Endothelial cell of umbilical vein (primary cell): ENCODE measurements around the gene RTP3. TPM values are rescaled to one million over a fixed set of nuclear protein-coding genes. Genes with fewer than 3 reads are reported as not detected.

Experiments used
- BruUV-seq: library from RNA; stranded (reverse); fragments of 400-500 nt; replicated peaks from 2 replicates; lab custom pipeline; 2021; lab: Mats Ljungman, UMichigan
- CTCF ChIA-PET: fragments of 300-600, 350-600 bp; sonication (Branson Sonifier 250); formaldehyde crosslinking; loops from one replicate; lab custom pipeline; 2021; ENCODE audit warnings: antibody characterized with exemption, inconsistent platforms; lab: Charles Lee
- POLR2A ChIA-PET: fragments of 300-600, 350-600 bp; sonication (Branson Sonifier 250); formaldehyde crosslinking; loops from one replicate; lab custom pipeline; 2021; ENCODE audit warnings: antibody characterized with exemption, inconsistent platforms; lab: Charles Lee
- DNase-seq: peaks from one replicate; pipeline ENCODE4 v3.0.0-alpha.2; 2011; ENCODE audit warnings: low read depth, low spot score
- FAIRE-seq: peaks from 2 replicates; lab custom pipeline; 2011; peaks lifted over from hg19 to GRCh38; lab: Jason Lieb, UNC
- H2AFZ ChIP-seq: 2 replicates; pipeline ENCODE4 v1.6.0; 2012; ENCODE audit warnings: low read depth, low read length, control low read depth, inconsistent platforms
- H3K27ac ChIP-seq: 2 replicates; pipeline ENCODE4 v1.5.1; 2011; ENCODE audit warnings: low read depth, mild to moderate bottlenecking, control low read depth, low read length, moderate library complexity; ENCODE audit not compliant: insufficient read depth
- H3K27me3 ChIP-seq, 2 experiments: 2 replicates each; pipeline versions ENCODE4 v1.6.0 to v1.6.1; 2011; ENCODE audit warnings: low read length in 2 of 2, mixed read lengths in 1 of 2; ENCODE audit not compliant: control insufficient read depth in 2 of 2, insufficient read depth in 2 of 2
- H3K36me3 ChIP-seq, 2 experiments: 2 replicates in 1 of 2; 3 replicates in 1 of 2; pipeline ENCODE4 v1.5.1; 2011; ENCODE audit warnings: low read length in 2 of 2, mild to moderate bottlenecking in 1 of 2, moderate library complexity in 1 of 2; ENCODE audit not compliant: control insufficient read depth in 2 of 2, insufficient read depth in 2 of 2; ENCODE audit errors: extremely low read depth in 1 of 2
- H3K4me1 ChIP-seq: 3 replicates; pipeline ENCODE4 v1.5.1; 2011; ENCODE audit warnings: mild to moderate bottlenecking, low read length; ENCODE audit not compliant: control insufficient read depth, insufficient read depth; ENCODE audit errors: extremely low read depth
- H3K4me2 ChIP-seq: 2 replicates; pipeline ENCODE4 v1.6.1; 2011; ENCODE audit warnings: low read length, control low read depth, mixed read lengths; ENCODE audit not compliant: insufficient read depth
- H3K4me3 ChIP-seq, 3 experiments: fragments of 200-600 bp in 1 of 3; sonication (generic), shearing (Covaris generic) in 1 of 3; replicated peaks in 1 of 3; 2 replicates each; pipeline ENCODE4 v1.5.1; 2011 to 2016; ENCODE audit warnings: control low read depth in 3 of 3, low read length in 3 of 3, mild to moderate bottlenecking in 2 of 3, inconsistent platforms in 1 of 3, low read depth in 1 of 3, moderate library complexity in 1 of 3; ENCODE audit not compliant: insufficient read depth in 1 of 3
- H3K79me2 ChIP-seq: 2 replicates; pipeline ENCODE4 v1.6.0; 2012; ENCODE audit warnings: low read length, inconsistent platforms; ENCODE audit not compliant: control insufficient read depth, insufficient read depth
- H3K9ac ChIP-seq: replicated peaks from 2 replicates; pipeline ENCODE3; 2011; ENCODE audit warnings: low read length, control low read depth; ENCODE audit not compliant: insufficient read depth; ENCODE audit errors: extremely low read depth
- H3K9me1 ChIP-seq: replicated peaks from 3 replicates; pipeline ENCODE4 v1.6.0; 2011; ENCODE audit warnings: mild to moderate bottlenecking, low read length; ENCODE audit not compliant: control insufficient read depth, insufficient read depth; ENCODE audit errors: extremely low read depth
- H3K9me3 ChIP-seq: replicated peaks from 2 replicates; pipeline ENCODE4 v1.5.1; 2012; ENCODE audit warnings: low read length, inconsistent platforms; ENCODE audit not compliant: control insufficient read depth, insufficient read depth
- H4K20me1 ChIP-seq: replicated peaks from 2 replicates; pipeline ENCODE3; 2011; ENCODE audit warnings: mild to moderate bottlenecking, low read length; ENCODE audit not compliant: control insufficient read depth, insufficient read depth; ENCODE audit errors: extremely low read depth
- EZH2 ChIP-seq: IDR thresholded peaks from 2 replicates; pipeline ENCODE4 v1.6.1; 2012; ENCODE audit warnings: borderline replicate concordance, low read depth, mild to moderate bottlenecking, moderate library complexity, low read length, inconsistent platforms; ENCODE audit not compliant: severe bottlenecking
- FOS ChIP-seq: IDR thresholded peaks from 2 replicates; pipeline ENCODE4 v1.6.1; 2011; ENCODE audit warnings: mild to moderate bottlenecking, low read length, moderate library complexity, borderline replicate concordance; ENCODE audit not compliant: insufficient read depth
- GATA2 ChIP-seq: IDR thresholded peaks from 2 replicates; pipeline ENCODE4 v1.7.0; 2011; ENCODE audit warnings: low read depth, mild to moderate bottlenecking, moderate library complexity, mixed read lengths, low read length; ENCODE audit not compliant: insufficient read length, insufficient read depth
- JUN ChIP-seq: IDR thresholded peaks from 2 replicates; pipeline ENCODE4 v1.6.1; 2011; ENCODE audit warnings: borderline replicate concordance, low read depth; ENCODE audit not compliant: insufficient read length, insufficient read depth
- MAX ChIP-seq: IDR thresholded peaks from 2 replicates; pipeline ENCODE4 v1.6.1; 2011; ENCODE audit not compliant: insufficient read depth, insufficient read length
- MYC ChIP-seq: IDR thresholded peaks from one replicate; pipeline ENCODE4 v1.6.1; 2011; ENCODE audit warnings: mild to moderate bottlenecking, low read depth, low read length
- POLR2A ChIP-seq: IDR thresholded peaks from 2 replicates; pipeline ENCODE4 v1.6.1; 2012; ENCODE audit warnings: low read depth, mild to moderate bottlenecking, control low read depth, low read length
- POLR2AphosphoS5 ChIP-seq: IDR thresholded peaks from 2 replicates; pipeline ENCODE4 v1.6.1; 2012; ENCODE audit warnings: low read depth, mild to moderate bottlenecking, control low read depth, low read length, moderate library complexity; ENCODE audit not compliant: insufficient read depth
- dilution Hi-C: fragments of 300-500 bp; cut with MboI; formaldehyde crosslinking; loops from one replicate; pipeline ENCODE4 v1.15.0; 2019; ENCODE audit warnings: low sequenced_read_pairs; ENCODE audit not compliant: extremely low pct_ligation_motif_present
- intact Hi-C: fragments of 100-400 bp; cut with micrococcal nuclease; formaldehyde crosslinking; loops from one replicate; pipeline ENCODE4 v1.10.0; 2022
- polyA plus RNA-seq, 4 experiments: library from polyadenylated mRNA; depleted of rRNA in 3 of 4; stranded (reverse) in 3 of 4; unstranded in 1 of 4; fragments of >200 nt; gene quantifications; 2 replicates each; pipeline versions ENCODE4 v1.2.1 to v1.2.3, GENCODE V29; 2011 to 2012; ENCODE audit warnings: missing spikeins in 1 of 4
- total RNA-seq: library from RNA; stranded (reverse); gene quantifications from 2 replicates; pipeline ENCODE4 v1.2.3, GENCODE V29; 2021
- TF ChIP-seq, protein P1 (sequence below), 2 donors: IDR thresholded peaks; 1 replicate in 1 of 2; 2 replicates in 1 of 2; pipeline ENCODE4 v1.5.1; 2011; ENCODE audit warnings: low read length in 2 of 2, mild to moderate bottlenecking in 2 of 2, moderate library complexity in 2 of 2, control low read depth in 1 of 2, inconsistent platforms in 1 of 2, low read depth in 1 of 2; ENCODE audit not compliant: insufficient read depth in 1 of 2; ENCODE audit errors: extremely low read depth in 1 of 2

Gene RTP3
- total and polyA plus RNA-seq, 2 donors (not counting 3 experiments of a cell fraction or from before 2014, with no cell fraction given): 0.06 TPM; not detected in 1

DNA sequence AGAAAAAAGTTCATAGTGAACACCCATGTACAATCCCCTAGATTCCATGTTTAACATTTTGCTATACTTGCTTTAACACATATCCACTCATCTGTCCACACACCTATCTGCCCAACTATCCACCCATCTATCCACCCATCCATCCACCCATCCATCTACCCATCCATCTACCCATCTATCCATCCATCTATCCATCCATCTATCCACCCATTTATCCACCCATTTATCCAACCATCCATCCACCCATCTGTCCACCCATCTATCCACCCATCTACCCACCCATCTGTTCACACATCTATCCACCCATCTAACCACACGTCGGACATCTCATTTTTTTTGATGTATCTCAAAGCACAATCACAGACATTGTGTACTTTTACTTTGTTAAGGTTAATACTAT, 25.8 kb downstream of the RTP3 start:
- Histone ChIP-seq H3K9me3 (no peaks in the 10 kb centered on the region), H3K4me1 (peaks cover 17% of the 10 kb centered on the region), H3K27me3 (no peaks in the 10 kb centered on the region), H3K9ac (no peak overlapping the region), H4K20me1 (no peaks in the 10 kb centered on the region), H3K27ac (no peak overlapping the region), H3K9me1 (no peaks in the 10 kb centered on the region), H3K4me3 (no peak overlapping the region), H2AFZ (no peak overlapping the region), H3K79me2 (no peaks in the 10 kb centered on the region), H3K4me2 (no peak overlapping the region), H3K36me3 (no peaks in the 10 kb centered on the region)
- TF ChIP-seq MYC (no peak), POLR2A (no peak), FOS (no peak), GATA2 (no peak), MAX (no peak), EZH2 (no peak), JUN (no peak), POLR2AphosphoS5 (no peak)
- TF ChIP-seq, protein P1, sequence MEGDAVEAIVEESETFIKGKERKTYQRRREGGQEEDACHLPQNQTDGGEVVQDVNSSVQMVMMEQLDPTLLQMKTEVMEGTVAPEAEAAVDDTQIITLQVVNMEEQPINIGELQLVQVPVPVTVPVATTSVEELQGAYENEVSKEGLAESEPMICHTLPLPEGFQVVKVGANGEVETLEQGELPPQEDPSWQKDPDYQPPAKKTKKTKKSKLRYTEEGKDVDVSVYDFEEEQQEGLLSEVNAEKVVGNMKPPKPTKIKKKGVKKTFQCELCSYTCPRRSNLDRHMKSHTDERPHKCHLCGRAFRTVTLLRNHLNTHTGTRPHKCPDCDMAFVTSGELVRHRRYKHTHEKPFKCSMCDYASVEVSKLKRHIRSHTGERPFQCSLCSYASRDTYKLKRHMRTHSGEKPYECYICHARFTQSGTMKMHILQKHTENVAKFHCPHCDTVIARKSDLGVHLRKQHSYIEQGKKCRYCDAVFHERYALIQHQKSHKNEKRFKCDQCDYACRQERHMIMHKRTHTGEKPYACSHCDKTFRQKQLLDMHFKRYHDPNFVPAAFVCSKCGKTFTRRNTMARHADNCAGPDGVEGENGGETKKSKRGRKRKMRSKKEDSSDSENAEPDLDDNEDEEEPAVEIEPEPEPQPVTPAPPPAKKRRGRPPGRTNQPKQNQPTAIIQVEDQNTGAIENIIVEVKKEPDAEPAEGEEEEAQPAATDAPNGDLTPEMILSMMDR (IDR thresholded peaks at IDR 0.05; ENCODE audit: extremely low read depth in 1 of 2, insufficient read depth in 1 of 2, low read depth in 1 of 2, low read length in 2 of 2): no peak
- CTCF ChIA-PET: no interaction called here
- dilution Hi-C loops (no loop called here), intact Hi-C loops (no loop called here)
- POLR2A ChIA-PET: no interaction called here
- FAIRE-seq: no peak
- BruUV-seq: no TSS peak
- no peak for DNase-seq
